Measurements from ENCODE around the gene LCN10. TPM values are rescaled to one million over a fixed set of nuclear protein-coding genes. Genes with fewer than 3 reads are reported as not detected.
"Not testable (repeated sequence)": the region's sequence is repeated elsewhere in the genome, so short reads cannot be mapped to it uniquely, and the experiment has no call there.

Gene LCN10
- polyA plus RNA-seq, 4 donors = 0.56 to 1.5 (median 1.2) TPM

- DNase-seq (ENCODE audit: low read depth in 4 of 4, low spot score in 3 of 4) = no peak
Observed at GRCh38 chr9:136721339-136722092, 21.2 kb downstream of the LCN10 start.

GRCh38 chr9:136720898-136721338, 21.8 kb downstream of the LCN10 start:
- no peak for DNase-seq (ENCODE audit: low read depth in 4 of 4, low spot score in 3 of 4)

GRCh38 chr9:136720251-136720897, 22.4 kb downstream of the LCN10 start:
- no peak for DNase-seq (ENCODE audit: low read depth in 4 of 4, low spot score in 3 of 4)

GRCh38 chr9:136719195-136719880, 23.4 kb downstream of the LCN10 start:
- no peak for DNase-seq (ENCODE audit: low read depth in 4 of 4, low spot score in 3 of 4)

- DNase-seq (ENCODE audit: low read depth in 4 of 4, low spot score in 3 of 4) = no peak
Observed at GRCh38 chr9:136718345-136719194, 24.2 kb downstream of the LCN10 start.

GRCh38 chr9:136717399-136717798, 25.3 kb downstream of the LCN10 start:
- DNase-seq (ENCODE audit: low read depth in 4 of 4, low spot score in 3 of 4) = no peak

GRCh38 chr9:136714893-136715274, 27.9 kb downstream of the LCN10 start:
- no peak for DNase-seq (ENCODE audit: low read depth in 4 of 4, low spot score in 3 of 4)

GRCh38 chr9:136714096-136714892, 28.4 kb downstream of the LCN10 start:
- no peak for DNase-seq (ENCODE audit: low read depth in 4 of 4, low spot score in 3 of 4)

- no peak for DNase-seq (ENCODE audit: low read depth in 4 of 4, low spot score in 3 of 4)
Observed at GRCh38 chr9:136713550-136713949, 29.2 kb downstream of the LCN10 start.

GRCh38 chr9:136712690-136713544, 29.8 kb downstream of the LCN10 start:
- no peak for DNase-seq (ENCODE audit: low read depth in 4 of 4, low spot score in 3 of 4)

- no peak for DNase-seq (ENCODE audit: low read depth in 4 of 4, low spot score in 3 of 4)
Observed at GRCh38 chr9:136711751-136712689, 30.7 kb downstream of the LCN10 start, which contains the start of gene DIPK1B. TSS of gene DIPK1B (plus strand) at chr9:136712572. CDS start at chr9:136712666, 94 bp downstream.

GRCh38 chr9:136711219-136711648, 31.5 kb downstream of the LCN10 start:
- not testable (repeated sequence) for DNase-seq (ENCODE audit: low read depth in 4 of 4, low spot score in 3 of 4)

- DNase-seq (ENCODE audit: low read depth in 4 of 4, low spot score in 3 of 4) = no peak
Observed at GRCh38 chr9:136710543-136710942, 32.2 kb downstream of the LCN10 start.

GRCh38 chr9:136709454-136710109, 33.2 kb downstream of the LCN10 start:
- no peak for DNase-seq (ENCODE audit: low read depth in 4 of 4, low spot score in 3 of 4)

- DNase-seq (ENCODE audit: low read depth in 4 of 4, low spot score in 3 of 4) = no peak
Observed at GRCh38 chr9:136707849-136708517, 34.8 kb downstream of the LCN10 start.

GRCh38 chr9:136707011-136707410, 35.7 kb downstream of the LCN10 start:
- no peak for DNase-seq (ENCODE audit: low read depth in 4 of 4, low spot score in 3 of 4)

GRCh38 chr9:136705564-136705963, 37.2 kb downstream of the LCN10 start:
- DNase-seq (ENCODE audit: low read depth in 4 of 4, low spot score in 3 of 4) = no peak
